ENCODE data around the gene SGO1.

SGO1 gene

GRCh38 chr3:20154078-20154477 is 31.9 kb downstream of the SGO1 start:
- DNase-seq: no peak

- DNase-seq: no peak
These were observed 37.5 kb downstream of the SGO1 start for GRCh38 chr3:20148466-20148865.

GRCh38 chr3:20147361-20147760 is 38.6 kb downstream of the SGO1 start:
- no peak for DNase-seq

GRCh38 chr3:20146301-20146700 is 39.7 kb downstream of the SGO1 start:
- no peak for DNase-seq

- no peak for DNase-seq
These were observed 40.1 kb downstream of the SGO1 start for GRCh38 chr3:20145874-20146273.

GRCh38 chr3:20143519-20143918 is 42.5 kb downstream of the SGO1 start:
- no peak for DNase-seq

- DNase-seq: no peak
These were observed 43.5 kb downstream of the SGO1 start for GRCh38 chr3:20142517-20142916.

GRCh38 chr3:20141851-20142250 is 44.2 kb downstream of the SGO1 start:
- no peak for DNase-seq

GRCh38 chr3:20141316-20141715 is 44.7 kb downstream of the SGO1 start:
- DNase-seq: no peak

GRCh38 chr3:20140881-20141280 is 45.1 kb downstream of the SGO1 start:
- DNase-seq: no peak

GRCh38 chr3:20137647-20138046 is 48.4 kb downstream of the SGO1 start:
- DNase-seq: no peak

- no peak for DNase-seq
These were observed 49.8 kb downstream of the SGO1 start for GRCh38 chr3:20136231-20136630.

- no peak for DNase-seq
These were observed 55.9 kb downstream of the SGO1 start for GRCh38 chr3:20130106-20130505.

- no peak for DNase-seq
These were observed 57.6 kb downstream of the SGO1 start for GRCh38 chr3:20128358-20128757.

- no peak for DNase-seq
These were observed 60.1 kb downstream of the SGO1 start for GRCh38 chr3:20125897-20126296.

GRCh38 chr3:20125289-20125688 is 60.7 kb downstream of the SGO1 start:
- DNase-seq: no peak

GRCh38 chr3:20123131-20123652 is 62.8 kb downstream of the SGO1 start:
- no peak for DNase-seq

- no peak for DNase-seq
These were observed 64.9 kb downstream of the SGO1 start for GRCh38 chr3:20121088-20121487.
